Posterior vena cava (tissue), 2 donors: ENCODE data around the gene FSD2. TPM values are rescaled to one million over a fixed set of nuclear protein-coding genes. Genes with fewer than 3 reads are reported as not detected.

ENCODE experiments used
- total RNA-seq, 2 donors: library from RNA; stranded (reverse); fragmentation: NEBNext Ultra II Directional; extraction: Animal tissue kit (Norgen Biotek cat#: 25700); gene quantifications; one replicate each; pipeline ENCODE4 v1.2.1, GENCODE V29; 2021
- donor health status: DM: yes; HTN: yes; CAD: no.
- donor health status: DM: yes; HTN: yes; CAD: no.

The FSD2 gene
- total RNA-seq, 2 donors from 2014 or later: not detected

Other genes starting within 250 kb of the FSD2 start
- 1 to 10 TPM; 5.0 to 8.0 TPM for gene CPEB1, start 158.7 kb downstream of the FSD2 start, total RNA-seq
- 1 to 10 TPM in 1 of 2 donors, under 1 TPM in 1; 0.86 to 1.4 TPM for gene AP3B2, start 96.2 kb downstream of the FSD2 start, total RNA-seq
- gene WHAMM, start 3.6 kb upstream of the FSD2 start, total RNA-seq: 1 to 10 TPM; 6.7 to 9.5 TPM
- 1 to 10 TPM; 2.7 to 3.0 TPM for gene HOMER2, start 146.7 kb upstream of the FSD2 start, total RNA-seq
- gene RAMAC, start 180.1 kb upstream of the FSD2 start, total RNA-seq: 10 to 100 TPM; 12.8 to 14.2 TPM
- 10 to 100 TPM; 11.0 to 13.0 TPM for gene C15orf40, start 205.6 kb upstream of the FSD2 start, total RNA-seq